A549 (cell line): ENCODE measurements around the gene NUMB.

Experiments
- CBX8 ChIP-seq: fragments of 200-600 bp; sonication (generic); IDR thresholded peaks from 2 replicates; pipeline ENCODE4 v1.6.1; 2016
- CEBPB ChIP-seq, 2 experiments: fragments of >200 bp in 1 of 2; sonication (Bioruptor Twin) in 1 of 2; formaldehyde crosslinking in 1 of 2; IDR thresholded peaks; 2 replicates each; pipeline ENCODE4 v1.6.1; 2012 to 2016
- EP300 ChIP-seq, 2 experiments: fragments of >200 bp; sonication (Bioruptor Twin); formaldehyde crosslinking; IDR thresholded peaks; 2 replicates in 1 of 2; 3 replicates in 1 of 2; pipeline ENCODE4 v1.6.1; 2016 to 2017
- KDM5A ChIP-seq: fragments of 200-600 bp; sonication (generic); IDR thresholded peaks from 2 replicates; pipeline ENCODE4 v1.6.1; 2016; ENCODE audit warnings: antibody characterized with exemption, mild to moderate bottlenecking
- MAZ ChIP-seq: fragments of 150-350 bp; IDR thresholded peaks from 2 replicates; pipeline ENCODE4 v1.6.1; 2014; ENCODE audit warnings: antibody characterized with exemption, low read depth, low read length, borderline replicate concordance
- MYC ChIP-seq: IDR thresholded peaks from 2 replicates; pipeline ENCODE4 v1.6.1; 2012; ENCODE audit warnings: mild to moderate bottlenecking, inconsistent platforms, low read length, improper control_type of control experiment, borderline replicate concordance
- NFE2L2 ChIP-seq: fragments of 150-350 bp; conservative IDR thresholded peaks from 2 replicates; pipeline ENCODE4 v1.6.1; 2014; ENCODE audit warnings: low read length
- PHF8 ChIP-seq: fragments of 200-600 bp; sonication (generic); IDR thresholded peaks from 2 replicates; pipeline ENCODE4 v1.6.1; 2016; ENCODE audit warnings: low read depth, mild to moderate bottlenecking, antibody characterized with exemption, moderate library complexity, borderline replicate concordance
- POLR2A ChIP-seq: IDR thresholded peaks from 2 replicates; pipeline ENCODE4 v1.6.1; 2012; ENCODE audit warnings: mild to moderate bottlenecking, low read length
- RAD21 ChIP-seq, 2 experiments: fragments of >200 bp in 1 of 2; sonication (Bioruptor Twin) in 1 of 2; formaldehyde crosslinking in 1 of 2; IDR thresholded peaks in 1 of 2; conservative IDR thresholded peaks in 1 of 2; 2 replicates in 1 of 2; 3 replicates in 1 of 2; pipeline ENCODE4 v1.6.1; 2012 to 2018; ENCODE audit warnings: inconsistent platforms in 1 of 2
- SREBF2 ChIP-seq: fragments of 450-650 bp; IDR thresholded peaks from 2 replicates; pipeline ENCODE4 v1.6.1; 2014; ENCODE audit warnings: mild to moderate bottlenecking, moderate library complexity
- TF ChIP-seq, protein P1 (sequence below): fragments of >200 bp; sonication (Bioruptor Twin); formaldehyde crosslinking; IDR thresholded peaks from 3 replicates; pipeline ENCODE4 v1.5.1; 2016
- TF ChIP-seq, protein P2 (sequence below): fragments of 250-450 bp; sonication (Bioruptor Pico); IDR thresholded peaks from 2 replicates; pipeline ENCODE4 v1.5.0; 2021; ENCODE audit warnings: mild to moderate bottlenecking, moderate library complexity, borderline replicate concordance
- TF ChIP-seq, protein P3 (sequence below): fragments of 200-600 bp; sonication (generic); IDR thresholded peaks from 2 replicates; pipeline ENCODE4 v1.6.1; 2016; ENCODE audit warnings: antibody characterized with exemption, mild to moderate bottlenecking, moderate library complexity

DNA sequence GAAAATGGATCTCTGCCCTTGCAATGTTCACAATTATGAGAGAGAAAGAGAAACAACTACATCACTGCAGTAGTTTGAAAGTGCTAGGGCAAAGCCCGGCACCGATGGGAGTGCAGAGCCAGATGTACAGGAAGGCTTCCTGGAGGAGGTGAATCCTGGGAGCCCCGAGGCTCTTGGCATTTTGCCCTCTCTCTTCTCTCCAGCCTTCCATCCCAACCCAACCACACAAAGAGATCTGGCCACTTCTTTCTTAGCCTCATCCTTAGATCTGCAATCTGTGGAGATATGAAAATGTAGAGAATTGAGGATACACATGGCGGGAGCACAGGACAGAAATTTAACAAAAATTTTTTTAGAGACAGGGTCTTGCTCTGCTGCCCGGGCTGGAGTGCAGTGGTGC is 224.3 kb downstream of the NUMB start:
- TF ChIP-seq, protein P1, sequence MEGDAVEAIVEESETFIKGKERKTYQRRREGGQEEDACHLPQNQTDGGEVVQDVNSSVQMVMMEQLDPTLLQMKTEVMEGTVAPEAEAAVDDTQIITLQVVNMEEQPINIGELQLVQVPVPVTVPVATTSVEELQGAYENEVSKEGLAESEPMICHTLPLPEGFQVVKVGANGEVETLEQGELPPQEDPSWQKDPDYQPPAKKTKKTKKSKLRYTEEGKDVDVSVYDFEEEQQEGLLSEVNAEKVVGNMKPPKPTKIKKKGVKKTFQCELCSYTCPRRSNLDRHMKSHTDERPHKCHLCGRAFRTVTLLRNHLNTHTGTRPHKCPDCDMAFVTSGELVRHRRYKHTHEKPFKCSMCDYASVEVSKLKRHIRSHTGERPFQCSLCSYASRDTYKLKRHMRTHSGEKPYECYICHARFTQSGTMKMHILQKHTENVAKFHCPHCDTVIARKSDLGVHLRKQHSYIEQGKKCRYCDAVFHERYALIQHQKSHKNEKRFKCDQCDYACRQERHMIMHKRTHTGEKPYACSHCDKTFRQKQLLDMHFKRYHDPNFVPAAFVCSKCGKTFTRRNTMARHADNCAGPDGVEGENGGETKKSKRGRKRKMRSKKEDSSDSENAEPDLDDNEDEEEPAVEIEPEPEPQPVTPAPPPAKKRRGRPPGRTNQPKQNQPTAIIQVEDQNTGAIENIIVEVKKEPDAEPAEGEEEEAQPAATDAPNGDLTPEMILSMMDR: no peak
- TF ChIP-seq MYC (no peak), POLR2A (no peak), SREBF2 (no peak), PHF8 (no peak), MAZ (no peak), CEBPB (IDR thresholded peaks at IDR 0.05) (no peak), KDM5A (no peak), EP300 (IDR thresholded peaks at IDR 0.05) (no peak), NFE2L2 (no peak), CBX8 (no peak), RAD21 (conservative IDR thresholded peaks at IDR 0.05 in 1 of 2, IDR thresholded peaks at IDR 0.05 in 1 of 2) (no peak)
- TF ChIP-seq, protein P2, sequence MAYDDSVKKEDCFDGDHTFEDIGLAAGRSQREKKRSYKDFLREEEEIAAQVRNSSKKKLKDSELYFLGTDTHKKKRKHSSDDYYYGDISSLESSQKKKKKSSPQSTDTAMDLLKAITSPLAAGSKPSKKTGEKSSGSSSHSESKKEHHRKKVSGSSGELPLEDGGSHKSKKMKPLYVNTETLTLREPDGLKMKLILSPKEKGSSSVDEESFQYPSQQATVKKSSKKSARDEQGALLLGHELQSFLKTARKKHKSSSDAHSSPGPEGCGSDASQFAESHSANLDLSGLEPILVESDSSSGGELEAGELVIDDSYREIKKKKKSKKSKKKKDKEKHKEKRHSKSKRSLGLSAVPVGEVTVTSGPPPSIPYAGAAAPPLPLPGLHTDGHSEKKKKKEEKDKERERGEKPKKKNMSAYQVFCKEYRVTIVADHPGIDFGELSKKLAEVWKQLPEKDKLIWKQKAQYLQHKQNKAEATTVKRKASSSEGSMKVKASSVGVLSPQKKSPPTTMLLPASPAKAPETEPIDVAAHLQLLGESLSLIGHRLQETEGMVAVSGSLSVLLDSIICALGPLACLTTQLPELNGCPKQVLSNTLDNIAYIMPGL (CRISPR knock-in tag): no peak
- TF ChIP-seq, protein P3, sequence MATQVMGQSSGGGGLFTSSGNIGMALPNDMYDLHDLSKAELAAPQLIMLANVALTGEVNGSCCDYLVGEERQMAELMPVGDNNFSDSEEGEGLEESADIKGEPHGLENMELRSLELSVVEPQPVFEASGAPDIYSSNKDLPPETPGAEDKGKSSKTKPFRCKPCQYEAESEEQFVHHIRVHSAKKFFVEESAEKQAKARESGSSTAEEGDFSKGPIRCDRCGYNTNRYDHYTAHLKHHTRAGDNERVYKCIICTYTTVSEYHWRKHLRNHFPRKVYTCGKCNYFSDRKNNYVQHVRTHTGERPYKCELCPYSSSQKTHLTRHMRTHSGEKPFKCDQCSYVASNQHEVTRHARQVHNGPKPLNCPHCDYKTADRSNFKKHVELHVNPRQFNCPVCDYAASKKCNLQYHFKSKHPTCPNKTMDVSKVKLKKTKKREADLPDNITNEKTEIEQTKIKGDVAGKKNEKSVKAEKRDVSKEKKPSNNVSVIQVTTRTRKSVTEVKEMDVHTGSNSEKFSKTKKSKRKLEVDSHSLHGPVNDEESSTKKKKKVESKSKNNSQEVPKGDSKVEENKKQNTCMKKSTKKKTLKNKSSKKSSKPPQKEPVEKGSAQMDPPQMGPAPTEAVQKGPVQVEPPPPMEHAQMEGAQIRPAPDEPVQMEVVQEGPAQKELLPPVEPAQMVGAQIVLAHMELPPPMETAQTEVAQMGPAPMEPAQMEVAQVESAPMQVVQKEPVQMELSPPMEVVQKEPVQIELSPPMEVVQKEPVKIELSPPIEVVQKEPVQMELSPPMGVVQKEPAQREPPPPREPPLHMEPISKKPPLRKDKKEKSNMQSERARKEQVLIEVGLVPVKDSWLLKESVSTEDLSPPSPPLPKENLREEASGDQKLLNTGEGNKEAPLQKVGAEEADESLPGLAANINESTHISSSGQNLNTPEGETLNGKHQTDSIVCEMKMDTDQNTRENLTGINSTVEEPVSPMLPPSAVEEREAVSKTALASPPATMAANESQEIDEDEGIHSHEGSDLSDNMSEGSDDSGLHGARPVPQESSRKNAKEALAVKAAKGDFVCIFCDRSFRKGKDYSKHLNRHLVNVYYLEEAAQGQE: no peak
